ENCODE results near the gene STARD9.

DNA sequence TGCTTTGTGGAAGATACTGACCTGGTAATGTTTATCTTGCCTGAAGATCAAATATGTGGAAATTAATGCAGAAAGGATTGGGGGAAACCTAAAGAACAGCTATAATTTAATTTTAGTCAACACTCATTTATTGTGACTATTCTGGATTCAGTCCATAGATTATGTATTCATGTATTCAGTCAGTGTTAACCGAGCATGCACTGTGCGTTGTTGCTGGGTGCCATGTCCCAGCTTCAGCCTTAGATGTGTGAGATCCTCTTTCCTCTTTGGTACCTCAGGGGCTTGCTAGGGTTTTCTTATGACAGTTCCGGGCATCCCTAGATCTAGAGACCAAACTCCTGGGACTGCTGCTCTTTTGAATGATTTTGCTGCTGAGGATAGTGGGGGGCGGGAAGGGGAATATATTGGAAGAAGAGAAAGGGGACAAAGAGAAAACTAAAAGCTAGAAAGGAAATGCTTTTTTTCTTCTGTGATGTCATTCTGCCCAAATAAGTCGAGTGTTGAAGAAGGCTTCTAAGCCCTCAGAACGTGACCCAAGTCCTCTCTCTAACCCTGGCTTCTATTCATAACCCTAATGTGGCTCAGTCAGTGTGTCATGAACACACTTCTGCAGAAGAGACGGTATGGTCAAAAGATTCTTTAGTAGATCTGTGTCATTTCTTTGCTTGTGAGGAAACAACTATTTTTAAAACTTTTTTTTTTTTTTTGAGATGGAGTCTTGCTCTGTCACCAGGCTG lies 33.5 kb downstream of the STARD9 start:
- TF ChIP-seq RAD21 (IDR thresholded peaks at IDR 0.05; ENCODE audit: insufficient read depth, low read depth, low read length), result no peak
- no peak for TF ChIP-seq CHD1 (IDR thresholded peaks at IDR 0.05; ENCODE audit: low read depth, low read length)

Measured in GM12878 (cell line).